GM18861 (cell line): Measurements from ENCODE around the gene COL6A1.

Source experiments
- ATAC-seq: cut with Tn5 transposase; IDR thresholded peaks from one replicate; pipeline ENCODE4 v1.9.1; 2021; ENCODE audit not compliant: unreplicated experiment

COL6A1 gene

DNA sequence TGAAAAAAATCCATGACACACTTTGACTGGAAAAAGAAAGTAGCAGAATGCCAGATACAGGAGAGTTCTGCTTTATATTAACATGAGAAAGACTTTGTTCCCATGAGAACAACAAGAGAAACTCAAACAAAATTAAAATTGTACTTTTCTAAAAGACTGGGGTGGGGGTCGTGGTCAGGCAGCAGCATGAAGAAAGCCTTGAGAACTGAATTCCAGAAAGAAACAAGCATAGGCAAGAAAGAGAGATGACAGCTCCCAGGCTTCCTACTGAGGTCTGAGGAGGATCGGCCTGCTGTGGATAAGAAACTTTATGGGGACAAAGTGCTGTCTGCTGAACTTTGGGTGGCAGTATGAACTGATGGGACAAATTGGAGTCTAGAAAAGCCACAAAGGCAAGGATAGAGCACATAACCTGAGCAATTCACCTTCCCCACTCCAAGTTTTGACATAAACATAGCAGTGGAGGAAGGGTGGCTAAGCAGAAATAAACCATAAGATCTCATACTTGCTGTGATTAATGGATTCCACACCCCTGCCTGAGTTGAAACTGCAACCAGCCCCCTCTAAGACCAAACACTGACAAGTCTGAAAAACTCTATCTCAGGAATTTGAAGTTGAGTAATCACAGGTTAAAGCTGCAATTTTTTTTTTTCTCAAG lies 43.7 kb downstream of the COL6A1 start:
- no peak for ATAC-seq

DNA sequence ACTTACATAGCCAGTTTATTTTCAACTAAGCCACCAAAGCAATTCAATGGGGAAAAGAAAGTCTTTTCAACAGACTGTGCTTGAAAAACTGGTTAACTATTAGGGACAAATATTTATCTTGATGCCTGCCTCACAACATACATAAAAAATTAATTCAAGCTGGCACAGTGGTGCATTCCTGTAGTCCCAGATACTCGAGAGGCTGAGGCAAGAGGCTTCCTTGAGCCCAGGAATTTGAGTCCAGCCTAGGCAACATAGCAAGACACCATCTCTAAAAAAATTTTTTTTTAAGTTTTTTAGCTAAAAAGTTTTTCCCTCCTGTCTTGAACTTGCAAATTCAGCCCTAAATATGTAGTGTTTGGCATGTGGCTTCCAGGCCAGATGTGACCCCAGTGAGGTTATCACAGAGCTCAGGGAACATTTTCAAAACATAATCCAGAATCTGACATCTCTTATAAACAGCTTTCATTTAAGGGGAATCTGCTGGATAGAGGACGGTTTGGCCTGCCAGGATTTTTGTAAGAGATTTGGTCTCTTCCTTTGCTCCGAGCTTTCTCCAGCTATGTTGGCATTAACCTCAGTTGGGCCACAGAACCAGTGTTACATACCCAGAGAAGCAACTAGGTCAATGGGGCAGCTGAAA lies 46.4 kb downstream of the COL6A1 start:
- ATAC-seq, result no peak

DNA sequence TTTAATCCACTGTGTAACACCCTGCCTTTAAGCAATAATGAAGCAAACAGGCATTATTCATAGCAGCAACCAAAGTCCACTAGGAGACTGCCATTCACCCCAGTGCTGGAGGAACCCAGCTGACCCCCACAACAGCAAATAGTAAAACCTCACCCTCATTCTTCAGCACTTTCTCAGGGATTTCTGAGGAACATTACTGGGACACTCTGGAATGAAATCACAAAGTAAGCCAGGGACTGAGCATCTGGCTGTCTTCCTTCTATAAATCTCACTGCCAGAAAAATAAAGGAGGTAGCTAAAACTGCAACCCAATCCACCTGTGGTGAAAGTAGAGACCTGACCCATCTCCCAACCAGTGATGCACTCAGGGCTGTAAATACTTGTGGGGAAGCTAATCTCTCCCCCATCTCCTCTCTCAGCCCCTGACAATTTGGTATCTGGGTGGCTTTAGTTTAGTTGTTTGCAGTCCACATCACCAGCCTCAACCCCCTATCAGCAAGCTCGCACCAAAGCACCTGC lies 47.1 kb downstream of the COL6A1 start:
- ATAC-seq, result no peak

DNA sequence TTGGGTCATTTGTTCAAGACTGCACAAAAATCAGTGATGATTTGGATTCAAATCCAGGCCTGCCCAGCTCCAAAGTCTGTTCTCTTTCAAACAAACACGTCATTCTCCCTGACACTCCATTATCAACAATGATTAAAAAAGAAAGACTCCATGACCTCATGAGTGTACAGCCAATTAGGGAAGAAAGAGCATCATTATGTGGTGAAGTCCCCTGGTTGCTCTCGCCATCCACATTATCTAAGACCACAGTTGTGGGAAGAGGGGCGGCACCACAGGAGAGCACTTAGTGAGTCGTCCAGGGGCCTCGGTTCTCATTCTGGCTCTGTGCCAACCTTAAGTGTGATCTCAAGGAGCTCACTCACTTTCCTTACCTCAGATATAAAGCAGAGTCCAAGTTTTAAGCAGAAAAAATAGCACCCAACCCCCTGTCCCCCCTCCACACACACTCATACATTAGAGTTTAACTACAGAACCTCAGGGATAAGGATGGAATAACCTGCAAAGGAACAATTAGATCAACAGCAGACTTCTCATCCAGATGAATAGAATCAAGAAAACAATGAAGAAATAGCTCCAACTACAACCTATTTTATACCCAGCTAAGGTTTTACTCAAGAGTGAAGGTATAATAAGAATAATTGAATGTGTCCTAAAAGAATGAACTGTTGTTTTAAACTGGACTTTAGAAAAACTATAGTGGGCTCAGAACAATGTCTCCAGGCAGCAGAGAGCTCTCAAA lies 47.8 kb downstream of the COL6A1 start:
- no peak for ATAC-seq

DNA sequence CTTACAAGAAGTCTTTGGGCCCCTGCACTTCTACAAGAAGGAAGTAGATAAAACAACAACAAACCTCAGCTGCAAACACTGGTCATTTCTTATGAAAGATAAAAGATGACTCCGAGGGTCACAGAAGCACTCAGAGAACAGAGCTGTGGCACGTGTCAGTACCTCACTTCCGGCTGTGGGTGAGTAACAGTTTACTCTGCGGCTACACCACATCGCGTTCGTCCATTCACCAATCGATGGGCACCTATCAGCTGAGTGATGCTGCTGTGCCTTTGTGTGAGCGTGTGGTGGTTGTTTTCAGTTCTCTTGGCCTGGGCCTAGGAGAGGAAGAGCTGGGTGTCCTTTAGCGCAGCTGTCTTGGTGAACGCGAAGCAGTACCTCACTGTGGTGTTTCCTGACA lies 49.9 kb downstream of the COL6A1 start:
- no peak for ATAC-seq

DNA sequence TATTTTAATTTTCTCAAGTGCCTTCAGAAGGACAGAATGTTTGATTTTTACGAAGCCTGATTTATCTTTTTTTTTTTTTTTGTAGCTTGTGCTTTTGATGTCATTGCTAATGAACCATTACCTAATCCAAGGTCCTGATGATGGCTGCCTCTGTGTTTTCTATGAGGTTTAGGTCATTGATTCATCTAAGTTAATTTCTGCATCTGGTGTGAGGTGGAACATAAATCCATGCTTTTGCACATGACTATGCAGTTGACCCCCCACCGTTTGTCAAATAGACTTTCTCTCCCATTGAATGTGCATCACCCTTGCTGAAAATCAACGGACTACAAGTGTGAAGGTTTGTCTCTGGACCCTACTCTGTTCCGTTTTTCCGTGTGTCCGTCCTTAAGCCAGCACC lies 50.5 kb downstream of the COL6A1 start:
- ATAC-seq, result no peak

DNA sequence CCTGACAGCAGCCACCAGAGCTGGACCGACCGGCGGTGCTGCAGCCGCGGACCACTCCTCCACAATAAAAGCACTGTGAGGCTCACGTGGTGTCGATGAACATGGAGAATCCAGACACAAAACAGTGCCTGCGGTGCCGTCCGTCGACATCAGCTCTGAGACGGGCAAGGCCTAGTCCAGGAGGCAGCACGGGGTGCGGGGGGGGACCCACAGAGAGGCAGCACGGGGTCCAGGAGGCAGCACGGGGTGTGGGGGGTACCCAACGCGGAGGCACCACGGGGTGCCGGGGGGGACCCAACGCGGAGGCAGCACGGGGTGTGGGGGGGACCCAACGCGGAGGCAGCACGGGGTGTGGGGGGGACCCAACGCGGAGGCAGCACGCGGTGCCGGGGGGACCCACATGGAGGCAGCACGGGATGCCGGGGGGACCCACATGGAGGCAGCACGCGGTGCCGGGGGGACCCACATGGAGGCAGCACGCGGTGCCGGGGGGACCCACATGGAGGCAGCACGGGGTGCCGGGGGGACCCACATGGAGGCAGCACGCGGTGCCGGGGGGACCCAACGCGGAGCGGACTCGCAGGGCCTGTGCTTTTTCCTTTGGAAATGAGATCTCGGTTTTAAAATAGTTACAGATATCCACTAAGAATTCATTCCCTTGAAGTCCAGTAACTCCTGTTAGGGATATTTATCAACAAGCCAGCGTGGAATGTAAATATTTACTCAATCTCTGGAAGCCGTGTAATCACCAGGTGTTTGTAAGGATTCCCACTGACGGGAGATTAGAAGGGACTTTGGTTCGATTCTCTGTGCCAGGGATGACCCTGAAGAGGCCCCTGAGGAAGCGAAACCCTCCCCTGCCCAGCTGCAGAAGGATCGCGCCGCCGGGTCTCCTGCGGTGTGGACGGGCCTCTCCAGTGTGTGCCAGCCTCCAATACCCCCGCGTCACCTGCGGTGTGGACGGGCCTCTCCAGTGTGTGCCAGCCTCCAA lies 52.1 kb downstream of the COL6A1 start:
- ATAC-seq, result no peak

DNA sequence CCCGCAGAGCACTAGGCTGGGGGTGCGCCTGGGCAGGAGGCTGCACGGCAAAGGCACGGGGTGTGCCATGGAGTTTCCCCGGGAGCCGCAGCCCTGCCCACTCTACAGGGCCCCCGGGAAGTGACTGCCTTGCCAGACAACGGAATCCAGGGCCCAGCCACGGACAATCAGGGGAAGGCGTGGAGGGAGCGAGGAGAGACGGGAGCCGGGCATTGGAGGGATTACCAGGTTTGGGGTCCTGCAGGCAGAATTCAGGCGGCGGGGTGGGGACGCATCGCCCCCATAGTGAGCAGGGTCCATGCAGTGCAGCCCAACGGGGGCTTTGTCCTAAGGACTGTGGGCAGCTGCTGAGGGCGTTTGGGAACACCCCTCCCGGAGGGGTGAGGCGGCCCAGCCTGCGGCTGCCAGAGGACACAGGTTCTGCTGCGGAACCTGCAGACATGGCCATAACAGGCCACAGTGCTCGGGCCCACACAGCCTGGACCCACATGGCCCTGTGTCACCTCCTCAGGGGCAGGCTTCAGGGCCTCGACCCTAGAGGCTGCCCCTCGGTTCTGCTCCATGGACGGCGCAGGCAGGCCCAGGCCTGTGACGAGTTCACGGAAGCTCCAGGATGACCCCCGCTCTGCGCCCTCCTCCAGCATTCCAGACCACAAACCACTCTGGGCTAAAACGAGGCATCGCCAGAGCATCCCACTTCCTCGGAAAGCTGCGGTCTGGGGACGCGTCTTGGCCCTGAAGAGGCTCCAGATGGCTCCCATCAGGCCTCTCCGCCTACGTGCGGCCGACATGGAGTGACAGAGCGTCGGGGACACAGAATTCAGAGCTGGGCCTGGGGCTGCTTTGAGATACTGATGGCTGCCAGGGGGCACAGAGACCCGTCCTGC lies 54.5 kb downstream of the COL6A1 start:
- no peak for ATAC-seq

DNA sequence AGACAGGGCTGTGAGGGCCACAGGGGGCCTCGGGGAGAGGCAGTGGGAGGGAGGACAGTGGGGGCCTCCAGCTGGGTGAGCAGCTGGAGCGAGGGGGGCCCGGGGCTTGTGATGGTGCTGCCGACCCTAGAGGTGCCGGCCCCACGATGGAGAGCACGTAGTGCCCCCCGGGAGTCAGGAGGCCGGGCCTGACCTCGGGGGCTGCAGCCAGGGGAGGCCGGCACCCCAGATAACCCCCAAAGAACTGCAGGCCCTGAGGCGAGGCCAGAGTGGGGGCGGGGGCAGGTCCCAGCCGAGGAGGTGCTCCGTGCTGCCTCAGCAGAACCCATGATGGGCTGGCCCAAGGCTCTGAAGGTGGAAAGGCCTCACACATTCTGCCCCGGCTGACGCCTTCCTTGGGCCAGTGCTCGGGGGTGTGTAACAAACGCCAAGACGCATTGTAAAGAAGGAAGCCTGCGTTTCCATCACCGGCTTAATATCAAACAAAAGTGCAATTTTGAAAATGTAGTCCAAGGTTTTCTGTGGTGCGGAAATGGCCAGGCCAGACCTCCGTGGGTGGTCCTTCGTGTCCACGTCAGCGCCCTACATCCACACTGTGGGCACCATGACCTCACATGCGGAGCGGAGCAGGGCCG lies 55.2 kb downstream of the COL6A1 start:
- no peak for ATAC-seq

DNA sequence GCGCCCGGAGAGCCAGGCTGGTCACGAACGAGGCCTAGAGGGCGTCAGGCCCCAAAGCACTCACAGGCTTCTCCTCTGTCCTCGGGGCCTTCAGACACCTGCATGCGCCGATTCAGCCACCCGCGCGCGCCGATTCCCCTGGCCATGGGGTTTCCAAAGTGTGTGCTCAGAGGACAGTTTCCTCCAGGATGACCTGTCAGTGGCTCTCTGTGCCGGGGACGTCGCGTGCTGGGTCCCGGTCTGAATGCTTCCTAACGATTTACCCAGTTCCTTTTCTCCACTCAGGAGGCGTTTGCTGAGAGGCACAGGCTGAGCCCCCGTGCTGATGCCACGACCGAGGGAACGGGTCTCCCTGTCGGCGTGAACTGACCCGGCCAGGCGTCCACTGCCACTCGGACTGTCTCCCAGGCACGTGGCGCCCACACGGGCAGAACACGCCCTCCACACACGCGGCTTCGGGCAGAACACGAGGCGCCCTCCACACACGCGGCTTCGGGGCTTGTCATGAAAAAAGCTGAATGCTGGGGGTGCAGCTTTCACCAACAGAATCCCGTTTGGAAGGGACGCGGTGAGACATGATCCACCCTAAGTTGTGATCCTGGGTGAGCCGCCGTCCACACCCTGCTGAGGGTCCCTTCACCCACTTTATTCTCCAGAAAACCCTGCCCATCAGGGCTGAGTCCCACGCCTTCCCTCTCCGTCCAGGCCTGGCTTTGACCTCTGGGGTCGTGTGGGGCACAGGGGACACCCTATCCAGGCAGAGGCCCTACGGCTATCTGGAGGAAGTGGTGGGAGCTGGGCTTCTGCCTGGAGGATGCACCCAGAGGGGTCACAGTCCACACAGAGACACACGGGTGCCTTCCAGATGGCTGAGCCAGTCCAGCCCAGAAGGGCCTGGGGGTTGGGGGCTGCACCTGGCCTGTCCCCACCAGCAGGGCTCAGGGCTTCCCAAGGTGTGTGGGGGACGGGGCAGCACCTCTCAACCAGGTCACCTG lies 56.1 kb downstream of the COL6A1 start:
- ATAC-seq, result no peak

DNA sequence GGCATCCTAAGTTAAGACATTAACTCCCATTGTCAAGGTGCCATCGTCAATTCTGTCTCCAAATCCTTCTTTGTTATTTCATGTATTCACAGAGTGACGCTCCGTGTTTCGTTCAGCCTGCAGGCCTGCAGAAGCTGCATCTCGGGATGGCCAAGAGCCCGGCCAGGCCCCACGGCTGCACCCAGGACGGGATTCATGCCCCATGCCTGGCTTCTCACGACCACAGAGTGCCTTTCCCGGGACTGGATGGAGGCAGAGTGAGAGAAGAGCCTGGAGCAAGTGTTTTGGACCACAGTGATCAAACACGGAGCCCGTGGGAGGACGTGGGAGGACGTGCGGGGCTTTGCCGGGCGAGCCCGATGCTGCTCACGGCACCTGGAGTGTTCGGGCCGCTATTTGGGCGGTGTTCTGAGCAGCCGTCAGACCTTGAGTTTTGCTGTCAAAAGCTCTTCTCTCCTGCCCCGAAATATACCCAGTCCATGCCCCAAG lies 56.8 kb downstream of the COL6A1 start:
- no peak for ATAC-seq

DNA sequence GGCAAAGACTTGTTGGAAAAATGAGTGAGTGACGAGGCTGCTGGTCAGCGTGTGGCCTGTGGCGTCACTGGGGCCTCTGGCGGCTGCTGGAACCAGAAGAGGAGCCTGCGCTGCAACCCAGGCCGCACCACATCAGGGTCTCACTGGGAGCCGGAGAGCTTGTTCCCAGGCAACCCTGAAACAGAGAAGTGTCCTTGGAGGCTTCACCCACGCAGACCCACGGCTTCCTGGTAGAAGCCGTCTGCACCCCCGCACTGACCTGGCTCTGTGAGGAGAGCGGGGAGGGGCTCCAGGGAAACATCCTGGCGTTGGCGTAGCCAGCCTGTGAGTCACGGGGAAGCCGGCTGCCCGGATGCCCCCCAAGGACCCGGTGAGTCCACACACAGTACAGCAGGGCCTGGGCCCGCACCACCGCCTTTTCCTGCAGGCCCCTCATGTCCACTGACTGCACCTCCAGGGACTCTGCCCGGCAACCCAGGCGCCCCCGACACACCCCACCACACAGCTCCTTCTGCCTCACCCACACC lies 57.4 kb downstream of the COL6A1 start:
- ATAC-seq, result no peak

DNA sequence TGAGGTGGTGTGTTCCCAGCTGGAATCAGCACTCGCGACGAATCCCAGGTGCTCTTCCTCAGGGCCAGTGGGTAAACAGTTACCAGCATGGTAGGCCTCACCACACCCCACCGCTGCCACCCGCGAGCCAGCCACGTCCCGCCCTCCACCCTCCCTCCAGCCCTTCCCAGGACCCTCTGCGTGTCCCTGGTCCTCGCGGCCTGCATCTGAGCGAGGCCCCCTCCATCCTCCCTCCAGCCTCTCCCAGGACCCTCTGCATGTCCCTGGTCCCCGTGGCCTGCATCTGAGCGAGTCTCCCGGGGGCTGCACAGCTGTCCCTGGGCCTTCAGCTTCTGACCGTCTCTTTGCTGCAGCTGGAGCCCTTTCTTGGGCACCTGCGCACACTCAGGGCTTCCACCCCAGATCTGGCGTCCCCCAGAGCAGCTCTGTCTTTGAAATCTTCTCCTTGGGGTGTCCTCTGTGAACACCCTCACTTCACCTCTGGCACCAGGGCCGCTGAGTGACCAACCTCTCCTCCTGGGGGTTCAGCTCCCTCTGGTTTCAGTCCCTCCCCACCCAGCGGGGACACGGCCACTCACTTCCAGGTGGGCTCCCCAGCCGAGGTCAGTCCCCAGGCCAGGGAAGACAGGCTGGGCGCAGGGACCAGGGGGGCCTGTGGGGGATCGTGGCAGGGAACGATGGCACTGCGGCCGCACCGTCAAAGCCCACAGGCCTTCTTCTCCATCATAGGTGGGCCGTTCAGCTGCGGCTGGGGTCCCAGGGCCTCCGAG lies 58.5 kb downstream of the COL6A1 start:
- ATAC-seq, result no peak

DNA sequence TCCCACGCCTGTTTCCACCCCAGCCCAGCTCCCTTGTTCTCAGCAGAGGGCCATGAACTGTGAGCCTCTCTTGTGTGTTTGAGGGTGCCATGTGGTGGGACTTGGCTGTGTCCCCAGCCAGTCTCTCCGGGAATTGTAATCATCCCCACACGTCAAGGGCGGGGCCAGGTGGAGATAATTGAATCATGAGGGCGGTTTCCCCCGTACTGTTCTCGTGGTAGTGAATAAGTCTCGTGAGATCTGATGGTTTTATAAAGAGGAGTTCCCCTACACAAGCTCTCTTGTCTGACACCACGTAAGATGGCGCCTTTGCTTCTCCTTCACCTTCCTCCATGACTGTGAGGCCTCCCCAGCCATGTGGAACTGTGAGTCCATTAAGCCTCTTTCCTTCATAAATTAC lies 59.1 kb downstream of the COL6A1 start:
- ATAC-seq, result no peak

DNA sequence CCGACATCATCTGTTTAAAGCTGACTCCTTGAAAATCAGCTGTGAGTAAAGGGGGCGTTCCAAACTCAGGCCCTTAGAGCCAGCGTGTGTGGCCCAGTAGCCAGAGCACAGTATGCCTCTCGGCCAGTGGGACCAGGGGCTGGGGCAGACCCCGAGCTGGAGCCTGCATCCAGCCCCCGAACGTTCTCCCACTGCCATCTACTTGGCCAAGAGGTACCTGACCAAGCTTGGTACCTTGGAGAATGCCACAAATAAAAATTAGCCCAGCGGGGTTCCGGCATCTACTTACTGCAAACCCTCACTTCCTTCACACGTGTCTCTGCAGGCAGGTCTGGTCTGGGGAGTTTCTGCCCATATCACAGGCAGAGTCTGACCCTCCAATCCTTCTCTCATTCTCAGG lies 59.6 kb downstream of the COL6A1 start:
- ATAC-seq, result no peak

DNA sequence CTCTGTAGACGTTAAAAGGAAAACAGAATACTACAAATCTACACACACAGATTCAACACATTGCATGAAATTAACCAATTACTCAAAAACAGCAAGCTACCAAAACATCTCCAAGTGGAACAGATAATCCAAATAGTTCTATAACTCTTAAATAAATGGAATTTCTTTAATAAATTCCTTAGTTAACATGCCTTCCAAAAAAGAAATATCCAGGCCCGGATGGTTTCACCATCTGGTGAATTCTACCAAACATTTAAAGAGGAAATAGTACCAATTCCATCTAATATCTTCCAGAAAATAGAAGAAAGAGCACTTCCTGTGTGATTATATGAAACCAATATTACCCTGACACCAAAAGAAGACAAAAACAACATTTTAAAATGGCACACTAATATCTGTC lies 63.6 kb downstream of the COL6A1 start:
- ATAC-seq, result no peak

DNA sequence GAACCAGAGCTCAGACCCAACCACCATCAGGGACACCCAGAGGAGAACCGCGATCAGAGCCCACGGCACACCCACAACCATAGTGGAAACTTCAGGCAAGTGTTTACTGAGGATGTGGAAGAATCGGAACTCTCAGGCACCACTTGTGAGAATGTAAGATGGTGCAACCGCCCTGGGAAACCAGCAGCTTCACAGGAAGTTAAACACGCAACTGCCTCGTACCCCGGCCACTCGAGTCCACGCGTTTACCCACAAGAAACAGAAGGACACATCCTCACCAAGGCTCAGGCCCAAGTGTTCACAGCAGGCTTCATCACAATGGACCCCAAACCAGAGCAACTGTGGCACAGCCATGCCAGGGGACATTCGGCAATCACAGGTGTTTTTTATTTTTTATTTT lies 64.9 kb downstream of the COL6A1 start:
- no peak for ATAC-seq
